HG02981 (cell line): Measurements from ENCODE around the gene RAB18.
"Not testable (repeated sequence)": the region's sequence is repeated elsewhere in the genome, so short reads cannot be mapped to it uniquely, and the experiment has no call there.

Experiments
- ATAC-seq: cut with Tn5 transposase; IDR thresholded peaks from one replicate; pipeline ENCODE4 v1.9.1; 2021; ENCODE audit warnings: mild to moderate bottlenecking, moderate library complexity; ENCODE audit not compliant: unreplicated experiment

RAB18 gene

GRCh38 chr10:27542812-27543211, 38.7 kb downstream of the RAB18 start:
- no peak for ATAC-seq

- no peak for ATAC-seq
Measured at GRCh38 chr10:27547047-27547446, 42.9 kb downstream of the RAB18 start.

GRCh38 chr10:27547482-27547881, 43.4 kb downstream of the RAB18 start:
- ATAC-seq = no peak

- ATAC-seq = no peak
Measured at GRCh38 chr10:27550823-27551222, 46.7 kb downstream of the RAB18 start.

GRCh38 chr10:27558612-27559020, 54.5 kb downstream of the RAB18 start:
- peak; percentile 64 for ATAC-seq

GRCh38 chr10:27561334-27561733, 57.2 kb downstream of the RAB18 start:
- ATAC-seq = no peak

- ATAC-seq = no peak
Measured at GRCh38 chr10:27564398-27564797, 60.3 kb downstream of the RAB18 start.

- no peak for ATAC-seq
Measured at GRCh38 chr10:27564880-27565279, 60.8 kb downstream of the RAB18 start.

GRCh38 chr10:27568196-27569175, 64.4 kb downstream of the RAB18 start:
- ATAC-seq = no peak

GRCh38 chr10:27569946-27570345, 65.8 kb downstream of the RAB18 start:
- ATAC-seq = no peak

GRCh38 chr10:27577038-27577437, 72.9 kb downstream of the RAB18 start:
- not testable (repeated sequence) for ATAC-seq

- ATAC-seq = no peak
Measured at GRCh38 chr10:27578316-27578715, 74.2 kb downstream of the RAB18 start.

GRCh38 chr10:27581225-27581624, 77.1 kb downstream of the RAB18 start:
- ATAC-seq = no peak

GRCh38 chr10:27584302-27584701, 80.2 kb downstream of the RAB18 start:
- ATAC-seq = no peak
